Upper lobe of left lung (tissue), 6 donors: ENCODE results near the gene AVEN. TPM values are rescaled to one million over a fixed set of nuclear protein-coding genes. Genes with fewer than 3 reads are reported as not detected.

Experiments
- ATAC-seq, 2 donors: fragments of 200-7000 bp; cut with Tn5 transposase; one replicate each; pipeline ENCODE4 v1.9.1; 2022; ENCODE audit warnings: mild to moderate bottlenecking in 2 of 2, moderate library complexity in 2 of 2; ENCODE audit not compliant: low FRiP score in 2 of 2
- DNase-seq, 2 donors: peaks; one replicate each; pipeline ENCODE4 v3.0.0-alpha.2; 2019 to 2020
- H3K27ac ChIP-seq, 4 donors: fragments of 200-600 bp; sonication (generic); one replicate each; pipeline ENCODE4 v1.5.1; 2016 to 2019
- H3K27me3 ChIP-seq, 4 donors: fragments of 200-600 bp; sonication (generic); one replicate each; pipeline ENCODE4 v1.5.1; 2017 to 2019
- H3K36me3 ChIP-seq, 4 donors: fragments of 200-600 bp; sonication (generic); one replicate each; pipeline ENCODE4 v1.5.1; 2016 to 2019
- H3K4me1 ChIP-seq, 4 donors: fragments of 200-600 bp; sonication (generic); one replicate each; pipeline ENCODE4 v1.5.1; 2018 to 2019
- H3K4me3 ChIP-seq, 4 donors: fragments of 200-600 bp; sonication (generic); one replicate each; pipeline ENCODE4 v1.5.1; 2017 to 2019; ENCODE audit warnings: mild to moderate bottlenecking in 2 of 4, moderate library complexity in 1 of 4
- H3K9me3 ChIP-seq, 4 donors: fragments of 200-600 bp; sonication (generic); one replicate each; pipeline ENCODE4 v1.5.1; 2018 to 2019
- EP300 ChIP-seq, 4 donors: sonication (generic); formaldehyde crosslinking; IDR thresholded peaks; one replicate each; pipeline ENCODE4 v1.5.1; 2017; ENCODE audit warnings: antibody characterized with exemption in 4 of 4, control low read depth in 2 of 4
- POLR2A ChIP-seq, 4 donors: fragments of 450-650 bp; IDR thresholded peaks; one replicate each; pipeline ENCODE4 v1.5.1; 2016 to 2017; ENCODE audit warnings: antibody characterized with exemption in 4 of 4, mild to moderate bottlenecking in 2 of 4
- POLR2AphosphoS5 ChIP-seq, 2 donors: sonication (generic); formaldehyde crosslinking; IDR thresholded peaks; one replicate each; pipeline ENCODE4 v1.5.1; 2017; ENCODE audit warnings: antibody characterized with exemption in 2 of 2
- WGBS, 2 donors: methylation state at CpG; one replicate each; pipeline ENCODE4 v1.1.5; 2017 to 2018; 5-methylcytosine and 5-hydroxymethylcytosine counted together
- total RNA-seq, 6 donors: library from RNA; depleted of rRNA in 4 of 6; stranded (reverse); fragments of >200 nt in 4 of 6; gene quantifications; one replicate each; pipeline versions ENCODE4 v1.1.0 to v1.2.1, GENCODE V29; 2016 to 2021
- TF ChIP-seq, protein P1 (sequence below), 6 experiments: fragments of 450-650 bp in 4 of 6; fragments of 200-600 bp in 2 of 6; sonication (generic) in 2 of 6; IDR thresholded peaks; one replicate each; pipeline ENCODE4 v1.5.1; 2016 to 2019; ENCODE audit warnings: antibody characterized with exemption in 6 of 6
- donor health status: DM: no; HTN: no; CAD: no; lungs with moderate emphysema.
- donor health status: DM: no; HTN: yes; CAD: no; lungs with severe emphysema.

AVEN gene
- total RNA-seq, 6 donors from 2014 or later = 6.9 to 38.8 (median 9.9) TPM

DNA sequence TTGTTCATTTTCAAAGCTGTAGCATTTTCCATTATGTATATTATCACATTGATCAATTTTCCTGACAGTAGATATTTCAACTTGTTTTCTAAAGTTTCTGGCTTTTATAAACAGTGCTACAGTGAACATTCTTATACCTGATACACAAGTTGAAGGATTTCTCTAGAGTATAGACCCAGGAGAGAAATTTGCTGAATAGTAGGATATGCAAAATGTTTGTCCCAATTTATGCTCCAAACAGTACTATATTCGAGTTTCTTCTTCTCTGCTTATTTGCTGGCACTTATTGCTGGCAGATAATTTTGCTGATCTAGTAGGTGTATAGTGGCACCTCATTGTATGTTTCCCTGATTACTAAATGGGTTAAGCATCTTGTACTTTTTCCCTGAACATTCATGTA, 187.9 kb downstream of the AVEN start:
- no peaks in the 10 kb centered on the region for H3K36me3 ChIP-seq
- TF ChIP-seq, protein P1, sequence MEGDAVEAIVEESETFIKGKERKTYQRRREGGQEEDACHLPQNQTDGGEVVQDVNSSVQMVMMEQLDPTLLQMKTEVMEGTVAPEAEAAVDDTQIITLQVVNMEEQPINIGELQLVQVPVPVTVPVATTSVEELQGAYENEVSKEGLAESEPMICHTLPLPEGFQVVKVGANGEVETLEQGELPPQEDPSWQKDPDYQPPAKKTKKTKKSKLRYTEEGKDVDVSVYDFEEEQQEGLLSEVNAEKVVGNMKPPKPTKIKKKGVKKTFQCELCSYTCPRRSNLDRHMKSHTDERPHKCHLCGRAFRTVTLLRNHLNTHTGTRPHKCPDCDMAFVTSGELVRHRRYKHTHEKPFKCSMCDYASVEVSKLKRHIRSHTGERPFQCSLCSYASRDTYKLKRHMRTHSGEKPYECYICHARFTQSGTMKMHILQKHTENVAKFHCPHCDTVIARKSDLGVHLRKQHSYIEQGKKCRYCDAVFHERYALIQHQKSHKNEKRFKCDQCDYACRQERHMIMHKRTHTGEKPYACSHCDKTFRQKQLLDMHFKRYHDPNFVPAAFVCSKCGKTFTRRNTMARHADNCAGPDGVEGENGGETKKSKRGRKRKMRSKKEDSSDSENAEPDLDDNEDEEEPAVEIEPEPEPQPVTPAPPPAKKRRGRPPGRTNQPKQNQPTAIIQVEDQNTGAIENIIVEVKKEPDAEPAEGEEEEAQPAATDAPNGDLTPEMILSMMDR (IDR thresholded peaks at IDR 0.05) = no peak
- no peak for TF ChIP-seq POLR2AphosphoS5 (IDR thresholded peaks at IDR 0.05)
- TF ChIP-seq POLR2A (IDR thresholded peaks at IDR 0.05) = no peak
- TF ChIP-seq EP300 (IDR thresholded peaks at IDR 0.05) = no peak
- H3K27ac ChIP-seq = no peak overlapping the region
- WGBS, 2 donors = 74 to 92% methylated on average over 1 of the region's 1 CpG
- no peaks in the 10 kb centered on the region for H3K4me1 ChIP-seq
- H3K27me3 ChIP-seq = no peaks in the 10 kb centered on the region
- no peak overlapping the region for H3K4me3 ChIP-seq
- DNase-seq (no peak), ATAC-seq (no peak)
- H3K9me3 ChIP-seq = no peaks in the 10 kb centered on the region

DNA sequence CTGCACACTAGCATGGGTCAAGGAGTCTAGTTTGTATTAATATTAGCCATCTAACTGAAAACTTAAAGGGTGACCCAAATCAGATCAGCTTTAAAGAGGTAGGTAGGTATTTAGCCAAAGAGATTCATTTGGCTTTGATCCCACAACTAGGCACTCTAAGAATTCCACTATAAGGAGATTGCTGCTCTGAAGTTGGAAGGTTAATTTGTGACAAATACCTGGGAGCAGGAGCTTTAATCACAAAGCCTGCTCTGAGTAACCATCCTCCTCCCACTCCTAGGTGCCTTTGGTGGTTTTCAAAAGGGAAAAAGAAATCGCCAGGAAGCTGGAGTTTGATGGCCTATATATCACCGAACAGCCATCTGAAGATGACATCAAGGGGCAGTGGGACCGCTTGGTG, 191.0 kb downstream of the AVEN start:
- H3K27ac ChIP-seq = no peak overlapping the region
- no peaks in the 10 kb centered on the region for H3K9me3 ChIP-seq
- H3K27me3 ChIP-seq = no peaks in the 10 kb centered on the region
- no peaks in the 10 kb centered on the region for H3K4me1 ChIP-seq
- DNase-seq (no peak), ATAC-seq (no peak)
- 76 to 79% methylated on average over 3 of the region's 3 CpGs for WGBS, 2 donors
- H3K36me3 ChIP-seq = no peaks in the 10 kb centered on the region
- TF ChIP-seq POLR2AphosphoS5 (IDR thresholded peaks at IDR 0.05) = no peak
- no peak for TF ChIP-seq POLR2A (IDR thresholded peaks at IDR 0.05)
- H3K4me3 ChIP-seq = no peak overlapping the region

DNA sequence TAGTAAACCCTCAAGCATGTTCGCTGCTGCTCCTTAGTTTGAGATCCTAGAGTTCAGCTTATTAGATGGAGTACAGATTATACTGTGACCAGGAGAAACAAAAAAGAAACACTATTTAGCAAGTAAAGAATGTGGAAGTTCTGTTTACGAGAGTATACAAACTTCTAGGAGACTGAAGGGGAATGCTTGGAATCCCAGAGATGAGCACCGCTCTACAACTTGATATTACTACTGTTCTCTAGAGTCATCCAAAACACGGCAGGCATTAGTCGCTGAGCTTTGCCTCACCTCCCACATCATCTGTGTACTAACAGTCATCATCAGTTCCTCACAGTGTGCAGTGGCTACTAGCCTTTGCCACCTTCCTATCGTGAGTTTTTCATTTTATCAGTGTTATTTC, 192.1 kb downstream of the AVEN start:
- DNase-seq = no peak
- Histone ChIP-seq H3K4me1 (no peaks in the 10 kb centered on the region), H3K27ac (no peak overlapping the region), H3K36me3 (no peaks in the 10 kb centered on the region), H3K4me3 (no peak overlapping the region), H3K9me3 (no peaks in the 10 kb centered on the region), H3K27me3 (no peaks in the 10 kb centered on the region)
- ATAC-seq = no peak
- 73 to 83% methylated on average over 6 of the region's 6 CpGs for whole genome bisulfite sequencing, 2 donors
- no peak for TF ChIP-seq POLR2A (IDR thresholded peaks at IDR 0.05)
- no peak for TF ChIP-seq EP300 (IDR thresholded peaks at IDR 0.05)
- TF ChIP-seq POLR2AphosphoS5 (IDR thresholded peaks at IDR 0.05) = no peak
- TF ChIP-seq, protein P1 (IDR thresholded peaks at IDR 0.05) = no peak

DNA sequence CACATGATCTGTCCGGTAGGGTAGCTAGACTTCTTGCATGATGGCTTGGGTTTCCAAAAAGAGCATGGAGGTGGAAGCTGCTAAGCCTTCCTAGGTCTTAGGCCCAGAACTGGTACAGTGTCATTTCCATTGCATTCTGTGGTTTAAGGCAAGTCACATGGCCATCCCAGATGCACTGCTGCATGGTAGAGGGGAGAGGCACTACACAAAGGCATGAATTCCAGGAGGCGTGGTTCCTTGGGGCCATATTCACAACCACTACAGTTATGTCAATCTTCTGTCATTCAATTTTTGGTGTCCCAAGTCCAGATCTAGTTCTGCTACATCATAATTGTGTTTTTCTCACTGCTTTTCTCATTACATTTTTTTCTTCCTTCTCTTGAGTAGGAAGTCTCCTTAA, 192.9 kb downstream of the AVEN start:
- DNase-seq = no peak
- ATAC-seq = no peak
- Histone ChIP-seq H3K27ac (no peak overlapping the region), H3K4me3 (no peak overlapping the region), H3K27me3 (no peaks in the 10 kb centered on the region), H3K9me3 (no peaks in the 10 kb centered on the region), H3K4me1 (no peaks in the 10 kb centered on the region), H3K36me3 (no peaks in the 10 kb centered on the region)
- TF ChIP-seq POLR2AphosphoS5 (IDR thresholded peaks at IDR 0.05) (no peak), EP300 (IDR thresholded peaks at IDR 0.05) (no peak), POLR2A (IDR thresholded peaks at IDR 0.05) (no peak)
- TF ChIP-seq, protein P1 (IDR thresholded peaks at IDR 0.05) = no peak
- 93 to 97% methylated on average over 1 to 2 of the region's 2 CpGs for WGBS, 2 donors

DNA sequence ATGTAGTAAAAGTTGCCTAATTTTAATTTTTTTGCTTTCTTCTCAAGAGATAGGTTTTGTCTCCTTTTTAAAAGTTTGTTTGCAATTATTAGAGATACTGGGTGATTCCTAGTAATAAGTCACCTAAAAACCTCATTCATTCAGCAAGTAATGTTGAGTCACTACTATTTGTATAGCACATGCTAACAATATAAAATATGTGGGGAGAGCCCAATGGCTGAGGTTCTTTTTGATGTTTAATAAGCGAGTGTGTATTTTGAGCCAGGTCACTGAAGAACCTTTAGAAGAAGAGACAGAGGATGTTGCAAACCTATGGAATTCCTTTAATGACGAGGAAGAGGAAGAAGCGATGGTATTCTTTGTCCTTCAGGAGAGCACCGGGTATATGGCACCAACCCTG, 194.4 kb downstream of the AVEN start:
- DNase-seq = no peak
- WGBS, 2 donors = 86 to 94% methylated on average over 4 of the region's 4 CpGs
- Histone ChIP-seq H3K27ac (no peak overlapping the region), H3K4me1 (no peaks in the 10 kb centered on the region), H3K9me3 (no peaks in the 10 kb centered on the region), H3K4me3 (no peak overlapping the region), H3K36me3 (no peaks in the 10 kb centered on the region), H3K27me3 (no peaks in the 10 kb centered on the region)
- TF ChIP-seq, protein P1 (IDR thresholded peaks at IDR 0.05) = no peak
- no peak for ATAC-seq
